OCI-LY7 (cell line): ENCODE data around the gene STIM1. TPM values are rescaled to one million over a fixed set of nuclear protein-coding genes. Genes with fewer than 3 reads are reported as not detected.
A peak's percentile ranks its signal among the peaks of the same experiment; 100 is the strongest.

Source experiments
- BruUV-seq: library from RNA; stranded (reverse); fragments of 400-500 nt; replicated peaks from 2 replicates; lab custom pipeline; 2021; lab: Mats Ljungman, UMichigan
- CTCF ChIA-PET: fragments of 300-600 bp; sonication (Branson Sonifier 250); formaldehyde crosslinking; loops from one replicate; lab custom pipeline; 2022; ENCODE audit warnings: antibody characterized with exemption; ENCODE audit not compliant: unreplicated experiment; lab: Charles Lee
- POLR2A ChIA-PET: fragments of 300-600 bp; sonication (Branson Sonifier 250); formaldehyde crosslinking; loops from one replicate; lab custom pipeline; 2022; ENCODE audit warnings: antibody characterized with exemption; lab: Charles Lee
- DNase-seq: peaks from one replicate; pipeline ENCODE4 v3.0.0-alpha.2; 2015; ENCODE audit warnings: low spot score
- H2AFZ ChIP-seq: fragments of 200-600 bp; sonication (generic), shearing (Covaris generic); 2 replicates; pipeline ENCODE4 v1.6.1; 2014; ENCODE audit warnings: mild to moderate bottlenecking, antibody characterized with exemption, low read length, moderate library complexity
- H3K27ac ChIP-seq: fragments of 200-600 bp; sonication (generic); 2 replicates; pipeline ENCODE4 v1.5.1; 2014; ENCODE audit warnings: mixed run types, low read depth, mild to moderate bottlenecking, moderate library complexity, low read length, inconsistent platforms; ENCODE audit not compliant: poor library complexity, severe bottlenecking
- H3K36me3 ChIP-seq: fragments of 200-600 bp; sonication (generic); 2 replicates; pipeline ENCODE4 v1.6.1; 2014; ENCODE audit warnings: mild to moderate bottlenecking, antibody characterized with exemption, low read length, moderate library complexity, mixed read lengths; ENCODE audit not compliant: insufficient read depth
- H3K4me1 ChIP-seq: fragments of 200-600 bp; sonication (generic); 2 replicates; pipeline ENCODE4 v1.5.1; 2014; ENCODE audit warnings: mild to moderate bottlenecking, low read length; ENCODE audit not compliant: insufficient read depth, poor library complexity, severe bottlenecking
- H3K4me2 ChIP-seq: fragments of 200-600 bp; sonication (generic); 2 replicates; pipeline ENCODE4 v1.6.1; 2014; ENCODE audit warnings: mild to moderate bottlenecking, low read length
- H3K4me3 ChIP-seq: fragments of 200-600 bp; sonication (generic); 2 replicates; pipeline ENCODE4 v1.5.1; 2014; ENCODE audit warnings: mild to moderate bottlenecking, low read depth, low read length; ENCODE audit not compliant: poor library complexity, severe bottlenecking
- H3K79me2 ChIP-seq: fragments of 200-600 bp; sonication (generic); 2 replicates; pipeline ENCODE4 v1.6.1; 2016; ENCODE audit warnings: low read depth, mild to moderate bottlenecking, low read length, moderate library complexity, mixed read lengths; ENCODE audit not compliant: insufficient read depth
- H3K9me2 ChIP-seq: fragments of 200-600 bp; sonication (generic); 2 replicates; pipeline ENCODE4 v1.6.1; 2016; ENCODE audit warnings: mild to moderate bottlenecking, low read length, mixed read lengths; ENCODE audit not compliant: insufficient read depth
- H3K9me3 ChIP-seq: fragments of 200-600 bp; sonication (generic); 2 replicates; pipeline ENCODE4 v1.6.1; 2014; ENCODE audit warnings: mild to moderate bottlenecking, mixed run types, low read length, mixed read lengths
- H4K20me1 ChIP-seq: fragments of 200-600 bp; sonication (generic); 2 replicates; pipeline ENCODE4 v1.6.1; 2014; ENCODE audit warnings: mild to moderate bottlenecking, antibody characterized with exemption, low read length, moderate library complexity, mixed read lengths; ENCODE audit not compliant: insufficient read depth
- CTCF ChIP-seq: fragments of 200-600 bp; sonication (generic); conservative IDR thresholded peaks from 2 replicates; pipeline ENCODE4 v1.5.1; 2014; ENCODE audit warnings: mild to moderate bottlenecking, antibody characterized with exemption, low read length, moderate library complexity, mixed read lengths
- EZH2phosphoT487 ChIP-seq: fragments of 200-600 bp; sonication (generic); IDR thresholded peaks from 2 replicates; pipeline ENCODE4 v1.6.1; 2018; ENCODE audit warnings: low read depth, borderline replicate concordance, mild to moderate bottlenecking, mixed run types, antibody characterized with exemption, low read length, moderate library complexity, mixed read lengths
- intact Hi-C: fragments of 100-400 bp; cut with micrococcal nuclease; formaldehyde crosslinking; loops from one replicate; pipeline ENCODE4 v1.10.0; 2022; ENCODE audit not compliant: unreplicated experiment
- total RNA-seq, 2 experiments: library from RNA; depleted of rRNA in 1 of 2; stranded (reverse); fragments of >200 nt in 1 of 2; shearing (Covaris generic) in 1 of 2; gene quantifications; 2 replicates each; pipeline ENCODE4 v1.2.3, GENCODE V29; 2014 to 2022

Gene STIM1
- total RNA-seq, 2 experiments from 2014 or later: 21.0 to 49.1 TPM

GRCh38 chr11:3927129-3927796, 71.8 kb downstream of the STIM1 start:
- DNase-seq: peak; percentile 29
- Histone ChIP-seq H3K9me2 (no peaks in the 10 kb centered on the region), H3K4me2 (peak overlapping the region; percentile 16; the same call in 1 of the 2 replicates), H3K79me2 (no peaks in the 10 kb centered on the region), H3K4me1 (peaks cover 19% of the 10 kb centered on the region), H3K9me3 (no peaks in the 10 kb centered on the region), H3K36me3 (no peaks in the 10 kb centered on the region; the same call in 1 of the 2 replicates), H3K4me3 (no peak overlapping the region), H3K27ac (no peak overlapping the region), H4K20me1 (no peaks in the 10 kb centered on the region), H2AFZ (no peak overlapping the region)
- BruUV-seq: no TSS peak
- TF ChIP-seq EZH2phosphoT487: no peak
- peak; percentile 71 for TF ChIP-seq CTCF
- POLR2A ChIA-PET: interaction anchor here (0.6 to 2.5 kb wide), 5 partner anchors 9 to 72 kb away, joined by 3 to 12 read pairs (median 6); partner anchors contain the start of gene STIM1
- CTCF ChIA-PET: interaction anchor here (0.7 to 1.0 kb wide), 2 partner anchors 21 to 145 kb away, joined by 3 read pairs; no protein-coding TSS in a partner anchor
- intact Hi-C loops: loop anchor here (10.0 kb wide), 1 partner anchor 148 kb away; no protein-coding TSS in a partner anchor

GRCh38 chr11:3929232-3929631, 73.8 kb downstream of the STIM1 start:
- BruUV-seq: no TSS peak
- H3K9me3 ChIP-seq: no peaks in the 10 kb centered on the region
- H3K4me1 ChIP-seq: peaks cover 19% of the 10 kb centered on the region
- no peak overlapping the region for H3K27ac ChIP-seq
- H3K79me2 ChIP-seq: no peaks in the 10 kb centered on the region
- TF ChIP-seq EZH2phosphoT487 (no peak), CTCF (no peak)
- POLR2A ChIA-PET: interaction anchor here (0.5 to 1.8 kb wide), 2 partner anchors 16 to 18 kb away, joined by 4 to 7 read pairs; no protein-coding TSS in a partner anchor
- no peak for DNase-seq
- no peaks in the 10 kb centered on the region for H3K36me3 ChIP-seq
- H3K4me3 ChIP-seq: no peak overlapping the region
- no peak overlapping the region for H3K4me2 ChIP-seq
- CTCF ChIA-PET: no interaction called here
- H4K20me1 ChIP-seq: no peaks in the 10 kb centered on the region
- no peak overlapping the region for H2AFZ ChIP-seq
- intact Hi-C loops: loop anchor here (10.0 kb wide), 1 partner anchor 146 kb away; no protein-coding TSS in a partner anchor
- H3K9me2 ChIP-seq: no peaks in the 10 kb centered on the region

- TF ChIP-seq EZH2phosphoT487 (no peak), CTCF (no peak)
- H3K79me2 ChIP-seq: no peaks in the 10 kb centered on the region
- DNase-seq: no peak
- no TSS peak for BruUV-seq
- POLR2A ChIA-PET: interaction anchor here (0.7 to 1.8 kb wide), 2 partner anchors 16 to 70 kb away, joined by 3 to 7 read pairs; no protein-coding TSS in a partner anchor
- H3K4me3 ChIP-seq: no peak overlapping the region
- H3K4me2 ChIP-seq: no peak overlapping the region
- no peak overlapping the region for H2AFZ ChIP-seq
- no peak overlapping the region for H3K27ac ChIP-seq
- H3K9me2 ChIP-seq: no peaks in the 10 kb centered on the region
- H3K36me3 ChIP-seq: no peaks in the 10 kb centered on the region
- no peaks in the 10 kb centered on the region for H4K20me1 ChIP-seq
- H3K9me3 ChIP-seq: no peaks in the 10 kb centered on the region
- intact Hi-C loops: loop anchor here (10.0 kb wide), 1 partner anchor 145 kb away; no protein-coding TSS in a partner anchor
- H3K4me1 ChIP-seq: peaks cover 19% of the 10 kb centered on the region
- CTCF ChIA-PET: no interaction called here
Measured at GRCh38 chr11:3929649-3930048, 74.2 kb downstream of the STIM1 start.
